ENCODE data around the gene OR6K3. TPM values are rescaled to one million over a fixed set of nuclear protein-coding genes. Genes with fewer than 3 reads are reported as not detected.

Gene OR6K3
- total and polyA plus RNA-seq, 2 of the 13 experiments (the other 11 are each of a cell fraction or from before 2014, with no cell fraction given) = not detected

DNA sequence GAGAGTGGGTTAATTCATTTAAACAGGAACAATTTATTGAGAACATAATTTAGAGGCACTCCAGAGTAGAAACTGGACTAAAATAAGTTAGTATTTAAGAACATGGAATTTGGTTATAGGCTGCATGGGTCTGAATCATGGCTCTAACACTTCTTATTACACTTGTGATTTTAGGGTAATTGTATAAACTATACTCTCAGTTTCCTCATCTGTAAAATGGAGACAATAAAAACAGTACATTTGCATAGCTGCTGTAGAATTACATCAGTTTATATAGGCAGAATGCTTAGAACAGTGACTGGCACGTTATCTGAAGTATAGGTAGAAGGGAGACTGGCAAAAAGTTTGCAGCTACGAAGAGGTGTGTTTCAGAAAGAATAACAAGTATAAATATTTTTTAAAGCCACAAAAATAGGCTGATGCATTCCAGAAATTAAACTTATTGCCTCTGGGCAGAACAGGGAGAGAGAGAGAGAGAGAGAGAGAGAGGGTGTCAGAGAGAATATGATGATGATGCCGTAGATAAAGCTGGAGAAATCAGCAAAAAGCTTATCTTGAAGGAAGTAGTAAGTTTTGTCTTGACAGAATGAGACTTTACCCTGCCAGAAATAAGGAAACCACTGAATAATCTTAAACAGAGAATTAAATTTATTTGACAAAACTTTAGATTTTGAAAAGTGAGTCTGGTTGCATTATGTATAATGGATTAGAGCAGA, 8.1 kb upstream of the OR6K3 start (continued):
- TF ChIP-seq NR2F1 (CRISPR knock-in tag; IDR thresholded peaks at IDR 0.05) = no peak

DNA sequence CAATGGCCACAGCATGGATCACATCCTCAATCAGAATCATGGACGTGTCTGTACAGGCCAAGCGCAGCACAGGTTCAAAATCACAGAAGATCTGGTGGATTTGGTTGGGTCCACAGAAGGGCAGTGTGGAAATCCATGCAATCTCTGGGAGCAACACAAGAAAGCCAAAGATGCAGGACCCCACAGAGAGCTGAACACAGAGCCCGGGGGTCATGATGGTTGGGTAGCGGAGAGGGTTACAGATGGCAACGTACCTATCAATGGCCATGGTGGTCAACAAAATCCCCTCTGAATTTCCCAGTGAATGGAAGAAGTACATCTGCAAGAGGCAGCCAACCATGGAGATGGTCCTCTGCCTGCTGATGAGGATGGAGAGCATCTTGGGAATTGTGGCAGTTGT, 3.9 kb upstream of the OR6K3 start:
- H2AFZ ChIP-seq (ENCODE audit: low read length) = no peak overlapping the region
- ATAC-seq (no peak), DNase-seq (ENCODE audit: low spot score) (no peak), FAIRE-seq (no peak)
- WGBS (ENCODE audit: low lambda C conversion rate) = 19% methylated on average over 5 of the region's 5 CpGs
- intact Hi-C loops (cut with micrococcal nuclease; ENCODE audit: unreplicated experiment) (no loop called here), in situ Hi-C loops (cut with HindIII; ENCODE audit: extremely low pct_ligation_motif_present, low pct_unique_long_range_greater_than_20kb) (no loop called here)
- H3K4me3 ChIP-seq (replicated peaks in 1 of 3; ENCODE audit: insufficient read depth in 1 of 3, low read depth in 2 of 3, low read length in 3 of 3) = no peak overlapping the region
- no peaks in the 10 kb centered on the region for H3K36me3 ChIP-seq (replicated peaks in 1 of 2; ENCODE audit: control insufficient read depth in 1 of 2, insufficient read depth in 2 of 2, low read length in 2 of 2)
- H3K9ac ChIP-seq (ENCODE audit: insufficient read depth, low read depth, low read length) = no peak overlapping the region
- H3K79me2 ChIP-seq (ENCODE audit: insufficient read depth, low read length) = no peaks in the 10 kb centered on the region
- CTCF ChIA-PET (ENCODE audit: low intra/inter-chr PET ratio, low total read pairs) = no interaction called here
- BruUV-seq (replicated peaks) = no TSS peak
- POLR2A ChIA-PET = no interaction called here
- no peaks in the 10 kb centered on the region for H4K20me1 ChIP-seq (ENCODE audit: insufficient read depth, low read length)
- no peaks in the 10 kb centered on the region for H3K9me3 ChIP-seq (ENCODE audit: low read length)
- H3K4me2 ChIP-seq (ENCODE audit: low read depth, low read length) = no peak overlapping the region
- H3K27me3 ChIP-seq (ENCODE audit: control insufficient read depth in 1 of 2, insufficient read depth in 2 of 2, low read length in 2 of 2) = no peaks in the 10 kb centered on the region
- H3K4me1 ChIP-seq (ENCODE audit: insufficient read depth, low read length) = no peaks in the 10 kb centered on the region
- TF ChIP-seq ZNF263 (CRISPR knock-in tag; IDR thresholded peaks at IDR 0.05) (no peak), ZNF430 (CRISPR knock-in tag; IDR thresholded peaks at IDR 0.05) (no peak), ZNF101 (CRISPR knock-in tag; IDR thresholded peaks at IDR 0.05; ENCODE audit: borderline replicate concordance, low read depth) (no peak), PHF5A (CRISPR knock-in tag; IDR thresholded peaks at IDR 0.05; ENCODE audit: low read depth, unreplicated experiment) (no peak), HOXA3 (CRISPR knock-in tag; IDR thresholded peaks at IDR 0.05) (no peak), IKZF1 (IDR thresholded peaks at IDR 0.05) (no peak), ZNF441 (CRISPR knock-in tag; IDR thresholded peaks at IDR 0.05; ENCODE audit: borderline replicate concordance) (no peak), RFXANK (CRISPR knock-in tag; IDR thresholded peaks at IDR 0.05) (no peak), RAD21 (CRISPR knock-in tag; IDR thresholded peaks at IDR 0.05) (no peak), ZSCAN25 (CRISPR knock-in tag; IDR thresholded peaks at IDR 0.05) (no peak)
- TF ChIP-seq, protein P1, sequence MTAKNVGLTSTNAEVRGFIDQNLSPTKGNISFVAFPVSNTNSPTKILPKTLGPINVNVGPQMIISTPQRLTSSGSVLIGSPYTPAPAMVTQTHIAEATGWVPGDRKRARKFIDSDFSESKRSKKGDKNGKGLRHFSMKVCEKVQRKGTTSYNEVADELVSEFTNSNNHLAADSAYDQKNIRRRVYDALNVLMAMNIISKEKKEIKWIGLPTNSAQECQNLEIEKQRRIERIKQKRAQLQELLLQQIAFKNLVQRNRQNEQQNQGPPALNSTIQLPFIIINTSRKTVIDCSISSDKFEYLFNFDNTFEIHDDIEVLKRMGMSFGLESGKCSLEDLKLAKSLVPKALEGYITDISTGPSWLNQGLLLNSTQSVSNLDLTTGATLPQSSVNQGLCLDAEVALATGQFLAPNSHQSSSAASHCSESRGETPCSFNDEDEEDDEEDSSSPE (CRISPR knock-in tag; IDR thresholded peaks at IDR 0.05) = no peak
- TF ChIP-seq, protein P2, sequence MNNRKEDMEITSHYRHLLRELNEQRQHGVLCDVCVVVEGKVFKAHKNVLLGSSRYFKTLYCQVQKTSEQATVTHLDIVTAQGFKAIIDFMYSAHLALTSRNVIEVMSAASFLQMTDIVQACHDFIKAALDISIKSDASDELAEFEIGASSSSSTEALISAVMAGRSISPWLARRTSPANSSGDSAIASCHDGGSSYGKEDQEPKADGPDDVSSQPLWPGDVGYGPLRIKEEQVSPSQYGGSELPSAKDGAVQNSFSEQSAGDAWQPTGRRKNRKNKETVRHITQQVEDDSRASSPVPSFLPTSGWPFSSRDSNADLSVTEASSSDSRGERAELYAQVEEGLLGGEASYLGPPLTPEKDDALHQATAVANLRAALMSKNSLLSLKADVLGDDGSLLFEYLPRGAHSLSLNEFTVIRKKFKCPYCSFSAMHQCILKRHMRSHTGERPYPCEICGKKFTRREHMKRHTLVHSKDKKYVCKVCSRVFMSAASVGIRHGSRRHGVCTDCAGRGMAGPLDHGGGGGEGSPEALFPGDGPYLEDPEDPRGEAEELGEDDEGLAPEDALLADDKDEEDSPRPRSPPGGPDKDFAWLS (CRISPR knock-in tag; IDR thresholded peaks at IDR 0.05; ENCODE audit: borderline replicate concordance) = no peak
- TF ChIP-seq, protein P3, sequence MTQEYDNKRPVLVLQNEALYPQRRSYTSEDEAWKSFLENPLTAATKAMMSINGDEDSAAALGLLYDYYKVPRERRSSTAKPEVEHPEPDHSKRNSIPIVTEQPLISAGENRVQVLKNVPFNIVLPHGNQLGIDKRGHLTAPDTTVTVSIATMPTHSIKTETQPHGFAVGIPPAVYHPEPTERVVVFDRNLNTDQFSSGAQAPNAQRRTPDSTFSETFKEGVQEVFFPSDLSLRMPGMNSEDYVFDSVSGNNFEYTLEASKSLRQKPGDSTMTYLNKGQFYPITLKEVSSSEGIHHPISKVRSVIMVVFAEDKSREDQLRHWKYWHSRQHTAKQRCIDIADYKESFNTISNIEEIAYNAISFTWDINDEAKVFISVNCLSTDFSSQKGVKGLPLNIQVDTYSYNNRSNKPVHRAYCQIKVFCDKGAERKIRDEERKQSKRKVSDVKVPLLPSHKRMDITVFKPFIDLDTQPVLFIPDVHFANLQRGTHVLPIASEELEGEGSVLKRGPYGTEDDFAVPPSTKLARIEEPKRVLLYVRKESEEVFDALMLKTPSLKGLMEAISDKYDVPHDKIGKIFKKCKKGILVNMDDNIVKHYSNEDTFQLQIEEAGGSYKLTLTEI (CRISPR knock-in tag; conservative IDR thresholded peaks at IDR 0.05) = no peak
- TF ChIP-seq, protein P4, sequence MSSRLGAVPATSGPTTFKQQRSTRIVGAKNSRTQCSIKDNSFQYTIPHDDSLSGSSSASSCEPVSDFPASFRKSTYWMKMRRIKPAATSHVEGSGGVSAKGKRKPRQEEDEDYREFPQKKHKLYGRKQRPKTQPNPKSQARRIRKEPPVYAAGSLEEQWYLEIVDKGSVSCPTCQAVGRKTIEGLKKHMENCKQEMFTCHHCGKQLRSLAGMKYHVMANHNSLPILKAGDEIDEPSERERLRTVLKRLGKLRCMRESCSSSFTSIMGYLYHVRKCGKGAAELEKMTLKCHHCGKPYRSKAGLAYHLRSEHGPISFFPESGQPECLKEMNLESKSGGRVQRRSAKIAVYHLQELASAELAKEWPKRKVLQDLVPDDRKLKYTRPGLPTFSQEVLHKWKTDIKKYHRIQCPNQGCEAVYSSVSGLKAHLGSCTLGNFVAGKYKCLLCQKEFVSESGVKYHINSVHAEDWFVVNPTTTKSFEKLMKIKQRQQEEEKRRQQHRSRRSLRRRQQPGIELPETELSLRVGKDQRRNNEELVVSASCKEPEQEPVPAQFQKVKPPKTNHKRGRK (CRISPR knock-in tag; IDR thresholded peaks at IDR 0.05) = no peak
- no peak overlapping the region for H3K27ac ChIP-seq (ENCODE audit: extremely low read length, insufficient read depth, low read length)
